Stomach (tissue), 9 donors: ENCODE results near the gene SLC35A4. TPM values are rescaled to one million over a fixed set of nuclear protein-coding genes. Genes with fewer than 3 reads are reported as not detected.

Source experiments
- DNase-seq, 2 donors: peaks; one replicate each; pipeline versions ENCODE4 v3.0.0 to v3.0.0-alpha.2; 2013 to 2019
- H3K27ac ChIP-seq, 5 donors: fragments of 200-600 bp in 4 of 5; sonication (generic) in 4 of 5; one replicate each; pipeline ENCODE4 v1.5.1; 2013 to 2019; ENCODE audit warnings: mild to moderate bottlenecking in 1 of 5, moderate library complexity in 1 of 5
- H3K27me3 ChIP-seq, 3 donors: fragments of 200-600 bp; sonication (generic); one replicate each; pipeline ENCODE4 v1.5.1; 2017 to 2019; ENCODE audit warnings: mixed run types in 1 of 3
- H3K36me3 ChIP-seq, 4 donors: fragments of 200-600 bp; sonication (generic); 1 replicate in 3 of 4; 2 replicates in 1 of 4; pipeline ENCODE4 v1.5.1; 2016 to 2019
- H3K4me1 ChIP-seq, 4 donors: fragments of 200-600 bp; sonication (generic); one replicate each; pipeline ENCODE4 v1.5.1; 2016 to 2019
- H3K4me3 ChIP-seq, 4 donors: fragments of 200-600 bp; sonication (generic) in 3 of 4; one replicate each; pipeline ENCODE4 v1.5.1; 2016 to 2019; ENCODE audit warnings: mild to moderate bottlenecking in 1 of 4
- H3K9me3 ChIP-seq, 4 donors: fragments of 200-600 bp; sonication (generic); one replicate each; pipeline ENCODE4 v1.5.1; 2016 to 2019
- EP300 ChIP-seq: sonication (generic); formaldehyde crosslinking; IDR thresholded peaks from one replicate; pipeline ENCODE4 v1.6.1; 2017; ENCODE audit warnings: antibody characterized with exemption
- POLR2A ChIP-seq, 4 donors: fragments of 450-650 bp; IDR thresholded peaks; one replicate each; pipeline ENCODE4 v1.6.1; 2016; ENCODE audit warnings: antibody characterized with exemption in 4 of 4, control low read depth in 2 of 4, mild to moderate bottlenecking in 1 of 4, moderate library complexity in 1 of 4
- POLR2AphosphoS5 ChIP-seq, 3 donors: sonication (generic); formaldehyde crosslinking; IDR thresholded peaks; one replicate each; pipeline ENCODE4 v1.6.1; 2016; ENCODE audit warnings: antibody characterized with exemption in 3 of 3
- WGBS, 5 donors: extraction: QIAGEN DNeasy Blood & Tissue Kit in 3 of 5; methylation state at CpG; one replicate each; pipeline versions ENCODE4 v1.1.5 to v1.1.7; 2013 to 2018; 5-methylcytosine and 5-hydroxymethylcytosine counted together
- intact Hi-C: fragments of 100-400 bp; cut with DNase I; formaldehyde crosslinking; loops from one replicate; pipeline ENCODE4 v1.15.1; 2023; ENCODE audit warnings: low total_unique reads
- polyA plus RNA-seq, 3 donors: library from polyadenylated mRNA; stranded (reverse); fragments of 200-250 nt; gene quantifications; one replicate each; pipeline ENCODE4 v1.2.3, GENCODE V29; 2013
- total RNA-seq, 5 donors: library from RNA; depleted of rRNA; stranded (reverse); fragments of >200 nt; gene quantifications; one replicate each; pipeline versions ENCODE4 v1.1.0 to v1.2.3, GENCODE V29; 2014 to 2016
- TF ChIP-seq, protein P1 (sequence below), 7 experiments: fragments of 450-650 bp in 4 of 7; fragments of 200-600 bp in 3 of 7; sonication (generic) in 3 of 7; IDR thresholded peaks; one replicate each; pipeline ENCODE4 v1.5.1; 2016 to 2019; ENCODE audit warnings: antibody characterized with exemption in 7 of 7, control low read depth in 2 of 7, mild to moderate bottlenecking in 1 of 7
- donor health status: healthy with polysubstance abuse.
- donor health status: Bipolar disorder and iron deficiency.
- donor health status: healthy.

SLC35A4 gene
- total and polyA plus RNA-seq, 8 donors, result 11.4 to 62.0 (median 42.4) TPM

DNA sequence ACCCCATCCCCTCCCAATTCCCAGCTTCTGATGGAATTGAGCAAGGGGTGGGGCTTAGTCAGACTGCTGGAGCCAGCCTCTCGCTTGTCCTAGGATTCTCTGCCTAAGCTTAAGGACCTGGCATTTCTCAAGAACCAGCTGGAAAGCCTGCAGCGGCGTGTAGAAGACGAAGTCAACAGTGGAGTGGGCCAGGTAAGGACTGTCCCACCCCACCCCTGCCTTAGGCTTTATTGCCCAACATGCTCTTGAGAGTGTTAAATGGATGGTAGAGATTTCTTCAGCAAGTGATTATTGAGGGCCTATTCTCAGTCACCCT lies 1.1 kb downstream of the SLC35A4 start:
- no peak for TF ChIP-seq POLR2AphosphoS5 (IDR thresholded peaks at IDR 0.05)
- no peak for TF ChIP-seq POLR2A (IDR thresholded peaks at IDR 0.05)
- no peak for TF ChIP-seq EP300
- TF ChIP-seq, protein P1, sequence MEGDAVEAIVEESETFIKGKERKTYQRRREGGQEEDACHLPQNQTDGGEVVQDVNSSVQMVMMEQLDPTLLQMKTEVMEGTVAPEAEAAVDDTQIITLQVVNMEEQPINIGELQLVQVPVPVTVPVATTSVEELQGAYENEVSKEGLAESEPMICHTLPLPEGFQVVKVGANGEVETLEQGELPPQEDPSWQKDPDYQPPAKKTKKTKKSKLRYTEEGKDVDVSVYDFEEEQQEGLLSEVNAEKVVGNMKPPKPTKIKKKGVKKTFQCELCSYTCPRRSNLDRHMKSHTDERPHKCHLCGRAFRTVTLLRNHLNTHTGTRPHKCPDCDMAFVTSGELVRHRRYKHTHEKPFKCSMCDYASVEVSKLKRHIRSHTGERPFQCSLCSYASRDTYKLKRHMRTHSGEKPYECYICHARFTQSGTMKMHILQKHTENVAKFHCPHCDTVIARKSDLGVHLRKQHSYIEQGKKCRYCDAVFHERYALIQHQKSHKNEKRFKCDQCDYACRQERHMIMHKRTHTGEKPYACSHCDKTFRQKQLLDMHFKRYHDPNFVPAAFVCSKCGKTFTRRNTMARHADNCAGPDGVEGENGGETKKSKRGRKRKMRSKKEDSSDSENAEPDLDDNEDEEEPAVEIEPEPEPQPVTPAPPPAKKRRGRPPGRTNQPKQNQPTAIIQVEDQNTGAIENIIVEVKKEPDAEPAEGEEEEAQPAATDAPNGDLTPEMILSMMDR (IDR thresholded peaks at IDR 0.05), result no peak
- WGBS, 5 donors, result 76 to 87% (median 78%) methylated on average over 4 of the region's 4 CpGs
- no peaks in the 10 kb centered on the region for H3K27me3 ChIP-seq
- no peaks in the 10 kb centered on the region for H3K9me3 ChIP-seq
- H3K36me3 ChIP-seq, result peaks cover 19 to 54% (median 50%) of the 10 kb centered on the region in 4 donors
- intact Hi-C loops, result loop anchor here (5.0 kb wide), 1 partner anchor 67 kb away; the partner anchor contains the start of gene CD14
- peaks cover 24 to 78% (median 66%) of the 10 kb centered on the region in 4 donors for H3K4me1 ChIP-seq
- H3K27ac ChIP-seq, result peak overlapping the region in 3 of 5 donors; percentile 94 to 95 (median 95)
- H3K4me3 ChIP-seq, result peak overlapping the region; percentile 66 to 79 (median 74)
- DNase-seq, result no peak

DNA sequence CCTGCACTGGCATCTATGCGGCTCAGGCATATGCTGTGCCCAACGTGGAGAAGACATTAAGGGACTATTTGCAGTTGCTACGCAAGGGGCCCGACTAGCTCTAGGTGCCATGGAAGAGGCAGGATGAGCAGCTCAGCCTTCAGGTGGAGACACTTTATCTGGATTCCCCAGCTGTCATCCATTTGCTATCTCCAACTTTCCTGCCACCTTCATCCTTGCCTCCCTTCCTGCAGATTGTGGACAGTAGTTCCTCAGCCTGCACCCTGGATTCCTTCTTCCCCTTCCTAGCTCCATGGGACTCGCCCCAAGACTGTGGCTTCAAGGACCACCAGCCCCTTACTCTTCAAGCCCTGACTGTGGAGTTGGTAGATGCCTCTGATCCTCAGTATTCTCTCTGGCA lies 2.0 kb downstream of the SLC35A4 start:
- peaks cover 19 to 46% (median 42%) of the 10 kb centered on the region in 4 donors for H3K36me3 ChIP-seq
- no peaks in the 10 kb centered on the region for H3K9me3 ChIP-seq
- H3K27ac ChIP-seq, result peak overlapping the region in 1 of 5 donors; percentile 95
- peaks cover 24 to 77% (median 66%) of the 10 kb centered on the region in 4 donors for H3K4me1 ChIP-seq
- H3K4me3 ChIP-seq, result peak overlapping the region in 1 of 4 donors; percentile 20
- WGBS, 5 donors, result 91 to 94% (median 92%) methylated on average over 4 to 5 of the region's 5 CpGs
- DNase-seq, result no peak
- no peak for TF ChIP-seq EP300
- TF ChIP-seq POLR2A (IDR thresholded peaks at IDR 0.05), result no peak
- TF ChIP-seq, protein P1 (IDR thresholded peaks at IDR 0.05), result no peak
- TF ChIP-seq POLR2AphosphoS5 (IDR thresholded peaks at IDR 0.05), result no peak
- intact Hi-C loops, result loop anchor here (5.0 kb wide), 1 partner anchor 66 kb away; the partner anchor contains the start of gene CD14
- H3K27me3 ChIP-seq, result no peaks in the 10 kb centered on the region

DNA sequence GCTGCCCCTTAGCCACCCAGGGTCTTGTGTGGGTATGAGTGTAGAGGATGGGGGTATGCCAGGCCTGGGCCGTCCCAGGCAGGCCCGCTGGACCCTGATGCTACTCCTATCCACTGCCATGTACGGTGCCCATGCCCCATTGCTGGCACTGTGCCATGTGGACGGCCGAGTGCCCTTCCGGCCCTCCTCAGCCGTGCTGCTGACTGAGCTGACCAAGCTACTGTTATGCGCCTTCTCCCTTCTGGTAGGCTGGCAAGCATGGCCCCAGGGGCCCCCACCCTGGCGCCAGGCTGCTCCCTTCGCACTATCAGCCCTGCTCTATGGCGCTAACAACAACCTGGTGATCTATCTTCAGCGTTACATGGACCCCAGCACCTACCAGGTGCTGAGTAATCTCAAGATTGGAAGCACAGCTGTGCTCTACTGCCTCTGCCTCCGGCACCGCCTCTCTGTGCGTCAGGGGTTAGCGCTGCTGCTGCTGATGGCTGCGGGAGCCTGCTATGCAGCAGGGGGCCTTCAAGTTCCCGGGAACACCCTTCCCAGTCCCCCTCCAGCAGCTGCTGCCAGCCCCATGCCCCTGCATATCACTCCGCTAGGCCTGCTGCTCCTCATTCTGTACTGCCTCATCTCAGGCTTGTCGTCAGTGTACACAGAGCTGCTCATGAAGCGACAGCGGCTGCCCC lies 2.6 kb downstream of the SLC35A4 start:
- Histone ChIP-seq H3K27me3 (no peaks in the 10 kb centered on the region), H3K4me3 (peak overlapping the region in 1 of 4 donors; percentile 20), H3K27ac (peak overlapping the region in 2 of 5 donors; percentile 82 to 95), H3K4me1 (peaks cover 24 to 73% (median 61%) of the 10 kb centered on the region in 4 donors), H3K36me3 (peaks cover 19 to 42% (median 36%) of the 10 kb centered on the region in 4 donors), H3K9me3 (no peaks in the 10 kb centered on the region)
- no peak for DNase-seq
- intact Hi-C loops, result loop anchor here (5.0 kb wide), 1 partner anchor 65 kb away; the partner anchor contains the start of gene CD14
- 88 to 91% (median 90%) methylated on average over 22 of the region's 22 CpGs for WGBS, 5 donors
- TF ChIP-seq POLR2AphosphoS5 (IDR thresholded peaks at IDR 0.05), result no peak
- TF ChIP-seq EP300, result no peak
- no peak for TF ChIP-seq POLR2A (IDR thresholded peaks at IDR 0.05)
- TF ChIP-seq, protein P1 (IDR thresholded peaks at IDR 0.05), result no peak

DNA sequence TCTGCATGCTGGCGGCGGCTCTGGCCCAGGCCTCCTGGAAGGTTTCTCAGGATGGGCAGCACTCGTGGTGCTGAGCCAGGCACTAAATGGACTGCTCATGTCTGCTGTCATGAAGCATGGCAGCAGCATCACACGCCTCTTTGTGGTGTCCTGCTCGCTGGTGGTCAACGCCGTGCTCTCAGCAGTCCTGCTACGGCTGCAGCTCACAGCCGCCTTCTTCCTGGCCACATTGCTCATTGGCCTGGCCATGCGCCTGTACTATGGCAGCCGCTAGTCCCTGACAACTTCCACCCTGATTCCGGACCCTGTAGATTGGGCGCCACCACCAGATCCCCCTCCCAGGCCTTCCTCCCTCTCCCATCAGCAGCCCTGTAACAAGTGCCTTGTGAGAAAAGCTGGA lies 3.2 kb downstream of the SLC35A4 start:
- TF ChIP-seq POLR2AphosphoS5 (IDR thresholded peaks at IDR 0.05), result no peak
- TF ChIP-seq, protein P1 (IDR thresholded peaks at IDR 0.05), result no peak
- TF ChIP-seq EP300, result no peak
- TF ChIP-seq POLR2A (IDR thresholded peaks at IDR 0.05), result no peak
- H3K27me3 ChIP-seq, result no peaks in the 10 kb centered on the region
- peak overlapping the region in 2 of 5 donors; percentile 61 to 82 for H3K27ac ChIP-seq
- H3K9me3 ChIP-seq, result no peaks in the 10 kb centered on the region
- DNase-seq, result no peak
- intact Hi-C loops, result loop anchor here (5.0 kb wide), 1 partner anchor 64 kb away; the partner anchor contains the start of gene CD14
- H3K36me3 ChIP-seq, result peaks cover 19 to 42% (median 36%) of the 10 kb centered on the region in 4 donors
- 88 to 97% (median 95%) methylated on average over 13 of the region's 13 CpGs for WGBS, 5 donors
- no peak overlapping the region for H3K4me3 ChIP-seq
- peaks cover 24 to 67% (median 58%) of the 10 kb centered on the region in 4 donors for H3K4me1 ChIP-seq
